ENCODE data around the gene ACSM2B.
"Not testable (repeated sequence)": the region's sequence is repeated elsewhere in the genome, so short reads cannot be mapped to it uniquely, and the experiment has no call there.

The ACSM2B gene

GRCh38 chr16:20517149-20517548 is 59.0 kb downstream of the ACSM2B start:
- H3K4me3 Mint-ChIP-seq, result no peak overlapping the region
- no peak overlapping the region for H3K27ac Mint-ChIP-seq
- peaks cover 51% of the 10 kb centered on the region for H3K27me3 Mint-ChIP-seq
- no peaks in the 10 kb centered on the region for H3K4me1 Mint-ChIP-seq
- no peaks in the 10 kb centered on the region for H3K36me3 Mint-ChIP-seq
- ATAC-seq, result no peak
- H3K9me3 Mint-ChIP-seq, result peaks cover 11% of the 10 kb centered on the region

- ATAC-seq, result no peak
- no peaks in the 10 kb centered on the region for H3K36me3 Mint-ChIP-seq
- no peaks in the 10 kb centered on the region for H3K4me1 Mint-ChIP-seq
- no peak overlapping the region for H3K4me3 Mint-ChIP-seq
- H3K27ac Mint-ChIP-seq, result no peak overlapping the region
- peaks cover 51% of the 10 kb centered on the region for H3K27me3 Mint-ChIP-seq
- peaks cover 11% of the 10 kb centered on the region for H3K9me3 Mint-ChIP-seq
These were observed 60.5 kb downstream of the ACSM2B start for GRCh38 chr16:20515688-20516090.

GRCh38 chr16:20510323-20510722 is 65.8 kb downstream of the ACSM2B start:
- H3K27ac Mint-ChIP-seq, result no peak overlapping the region
- peaks cover 27% of the 10 kb centered on the region for H3K27me3 Mint-ChIP-seq
- peaks cover 31% of the 10 kb centered on the region for H3K9me3 Mint-ChIP-seq
- no peaks in the 10 kb centered on the region for H3K4me1 Mint-ChIP-seq
- H3K4me3 Mint-ChIP-seq, result no peak overlapping the region
- no peaks in the 10 kb centered on the region for H3K36me3 Mint-ChIP-seq
- no peak for ATAC-seq

GRCh38 chr16:20507280-20507679 is 68.9 kb downstream of the ACSM2B start:
- H3K36me3 Mint-ChIP-seq, result no peaks in the 10 kb centered on the region
- H3K4me3 Mint-ChIP-seq, result no peak overlapping the region
- no peaks in the 10 kb centered on the region for H3K4me1 Mint-ChIP-seq
- peaks cover 22% of the 10 kb centered on the region for H3K9me3 Mint-ChIP-seq
- no peaks in the 10 kb centered on the region for H3K27me3 Mint-ChIP-seq
- no peak overlapping the region for H3K27ac Mint-ChIP-seq
- ATAC-seq, result no peak

GRCh38 chr16:20504418-20504817 is 71.7 kb downstream of the ACSM2B start:
- no peak overlapping the region for H3K4me3 Mint-ChIP-seq
- no peak overlapping the region for H3K27ac Mint-ChIP-seq
- no peak for ATAC-seq
- no peaks in the 10 kb centered on the region for H3K4me1 Mint-ChIP-seq
- no peaks in the 10 kb centered on the region for H3K36me3 Mint-ChIP-seq
- no peaks in the 10 kb centered on the region for H3K27me3 Mint-ChIP-seq
- H3K9me3 Mint-ChIP-seq, result peaks cover 19% of the 10 kb centered on the region

GRCh38 chr16:20491448-20491847 is 84.7 kb downstream of the ACSM2B start:
- H3K27me3 Mint-ChIP-seq, H3K27ac Mint-ChIP-seq, ATAC-seq, H3K4me3 Mint-ChIP-seq, H3K36me3 Mint-ChIP-seq, H3K9me3 Mint-ChIP-seq, H3K4me1 Mint-ChIP-seq: not testable (repeated sequence)

GRCh38 chr16:20490994-20491393 is 85.2 kb downstream of the ACSM2B start:
- not testable (repeated sequence) for ATAC-seq, H3K27me3 Mint-ChIP-seq, H3K9me3 Mint-ChIP-seq, H3K27ac Mint-ChIP-seq, H3K36me3 Mint-ChIP-seq, H3K4me3 Mint-ChIP-seq, H3K4me1 Mint-ChIP-seq

All from stimulated activated memory B cell treated with anti-CD40 and anti-IgM and Interleukin-4, amounts not matched to agents 10 μg/mL and 1 μg/mL and 100 μg/mL, for 72 hours (primary cell).